HFFc6 (cell line): ENCODE data around the gene VPS51. TPM values are rescaled to one million over a fixed set of nuclear protein-coding genes. Genes with fewer than 3 reads are reported as not detected.

ENCODE experiments used
- DNase-seq: peaks from one replicate; pipeline ENCODE4 v3.0.0-alpha.2; 2018
- H3K27ac Mint-ChIP-seq: 2 replicates; pipeline ENCODE4 v1.8.0; 2020; ENCODE audit warnings: mild to moderate bottlenecking, mixed read lengths
- H3K27me3 Mint-ChIP-seq: 2 replicates; pipeline ENCODE4 v1.8.0; 2021; ENCODE audit warnings: mild to moderate bottlenecking, moderate library complexity, mixed read lengths; ENCODE audit not compliant: insufficient read depth
- H3K36me3 Mint-ChIP-seq: 2 replicates; pipeline ENCODE4 v1.8.0; 2021; ENCODE audit warnings: low read depth, mixed read lengths
- H3K4me1 Mint-ChIP-seq: 2 replicates; pipeline ENCODE4 v1.8.0; 2020; ENCODE audit warnings: low read depth, mixed read lengths
- H3K4me3 Mint-ChIP-seq: 2 replicates; pipeline ENCODE4 v1.8.0; 2020; ENCODE audit warnings: mild to moderate bottlenecking, moderate library complexity, mixed read lengths
- H3K9me3 Mint-ChIP-seq: 2 replicates; pipeline ENCODE4 v1.8.0; 2020; ENCODE audit warnings: mild to moderate bottlenecking, mixed read lengths
- CTCF ChIP-seq: fragments of 200-600 bp; sonication (generic); IDR thresholded peaks from 2 replicates; pipeline ENCODE4 v1.5.0; 2021; ENCODE audit warnings: antibody characterized with exemption, mild to moderate bottlenecking
- total RNA-seq, 6 experiments: library from RNA; stranded (reverse); fragmentation: NEBNext Ultra II Directional; extraction: Animal tissue kit (Norgen Biotek cat#: 25700); gene quantifications; 2 replicates in 1 of 6; 3 replicates in 5 of 6; pipeline ENCODE4 v1.2.3, GENCODE V29; 2021

VPS51 gene
- total RNA-seq, 6 experiments from 2014 or later = 61.2 to 90.1 (median 79.4) TPM

GRCh38 chr11:65131417-65131776 lies 35.4 kb downstream of the VPS51 start:
- TF ChIP-seq CTCF = no peak
- Mint-ChIP-seq H3K4me3 (no peak overlapping the region), H3K4me1 (peaks cover 26% of the 10 kb centered on the region), H3K36me3 (peaks cover 17% of the 10 kb centered on the region), H3K27me3 (0 out of 2 replicates have a peak, but pooled peaks cover 3% of the 10 kb centered on the region), H3K27ac (no peak overlapping the region), H3K9me3 (no peaks in the 10 kb centered on the region)
- no peak for DNase-seq

GRCh38 chr11:65131895-65132237 lies 35.9 kb downstream of the VPS51 start:
- Mint-ChIP-seq H3K4me1 (peaks cover 26% of the 10 kb centered on the region), H3K36me3 (peaks cover 17% of the 10 kb centered on the region), H3K27ac (no peak overlapping the region), H3K9me3 (no peaks in the 10 kb centered on the region), H3K4me3 (no peak overlapping the region), H3K27me3 (0 out of 2 replicates have a peak, but pooled peaks cover 3% of the 10 kb centered on the region)
- no peak for TF ChIP-seq CTCF
- no peak for DNase-seq

- Mint-ChIP-seq H3K9me3 (no peaks in the 10 kb centered on the region), H3K27ac (no peak overlapping the region; the same call in 1 of the 2 replicates), H3K4me3 (peak overlapping the region; percentile 100), H3K4me1 (peaks cover 26% of the 10 kb centered on the region), H3K36me3 (peaks cover 17% of the 10 kb centered on the region), H3K27me3 (0 out of 2 replicates have a peak, but pooled peaks cover 3% of the 10 kb centered on the region)
- DNase-seq = no peak
- TF ChIP-seq CTCF = no peak
Measured at GRCh38 chr11:65132238-65132987, 36.4 kb downstream of the VPS51 start.

- no peak for TF ChIP-seq CTCF
- Mint-ChIP-seq H3K4me1 (peaks cover 26% of the 10 kb centered on the region), H3K36me3 (peaks cover 17% of the 10 kb centered on the region), H3K27ac (peak overlapping the region; percentile 99), H3K9me3 (no peaks in the 10 kb centered on the region), H3K27me3 (0 out of 2 replicates have a peak, but pooled peaks cover 3% of the 10 kb centered on the region), H3K4me3 (peak overlapping the region; percentile 100)
- no peak for DNase-seq
Measured at GRCh38 chr11:65132988-65133700, 37.1 kb downstream of the VPS51 start.

GRCh38 chr11:65133724-65134123 lies 37.7 kb downstream of the VPS51 start:
- no peak for TF ChIP-seq CTCF
- Mint-ChIP-seq H3K9me3 (no peaks in the 10 kb centered on the region), H3K27me3 (0 out of 2 replicates have a peak, but pooled peaks cover 3% of the 10 kb centered on the region), H3K36me3 (peaks cover 17% of the 10 kb centered on the region), H3K27ac (peak overlapping the region; percentile 99), H3K4me1 (peaks cover 26% of the 10 kb centered on the region), H3K4me3 (peak overlapping the region; percentile 100)
- no peak for DNase-seq
